Body of pancreas (tissue), 4 donors: ENCODE measurements around the gene DHX38. TPM values are rescaled to one million over a fixed set of nuclear protein-coding genes. Genes with fewer than 3 reads are reported as not detected.

Experiments used
- ATAC-seq: fragments of 150-250 bp; one replicate; pipeline ENCODE4 v1.9.1; 2016
- DNase-seq, 4 donors: peaks; one replicate each; pipeline ENCODE4 v3.0.0-alpha.2; 2019
- H3K27ac ChIP-seq, 4 donors: fragments of 200-600 bp; sonication (generic); 1 replicate in 3 of 4; 2 replicates in 1 of 4; pipeline versions ENCODE4 v1.5.1 to v1.6.1; 2016 to 2019; ENCODE audit warnings: mild to moderate bottlenecking in 1 of 4, mixed read lengths in 1 of 4, moderate library complexity in 1 of 4
- H3K27me3 ChIP-seq, 2 donors: fragments of 200-600 bp; sonication (generic); one replicate each; pipeline ENCODE4 v1.6.0; 2016; ENCODE audit warnings: mild to moderate bottlenecking in 1 of 2
- H3K36me3 ChIP-seq, 2 donors: fragments of 200-600 bp; sonication (generic); replicated peaks in 1 of 2; 2 replicates each; pipeline ENCODE4 v1.5.1; 2016; ENCODE audit warnings: low read depth in 2 of 2; ENCODE audit not compliant: insufficient read depth in 1 of 2
- H3K4me1 ChIP-seq: fragments of 200-600 bp; sonication (generic); one replicate; pipeline ENCODE4 v1.6.0; 2016
- H3K4me3 ChIP-seq, 2 donors: fragments of 200-600 bp; sonication (generic); 1 replicate in 1 of 2; 2 replicates in 1 of 2; pipeline ENCODE4 v1.5.1; 2016 to 2019
- H3K9me3 ChIP-seq, 3 donors: fragments of 200-600 bp; sonication (generic); 1 replicate in 2 of 3; 2 replicates in 1 of 3; pipeline ENCODE4 v1.5.1; 2016
- POLR2A ChIP-seq, 3 donors: fragments of 450-650 bp; IDR thresholded peaks; one replicate each; pipeline ENCODE4 v1.6.1; 2016; ENCODE audit warnings: antibody characterized with exemption in 3 of 3, mild to moderate bottlenecking in 2 of 3
- WGBS, 2 donors: methylation state at CpG; one replicate each; pipeline ENCODE4 v1.1.5; 2017; 5-methylcytosine and 5-hydroxymethylcytosine counted together
- intact Hi-C: fragments of 100-400 bp; cut with DNase I; formaldehyde crosslinking; loops from one replicate; pipeline ENCODE4 v1.15.1; 2023
- total RNA-seq, 2 donors: library from RNA; depleted of rRNA; stranded (reverse); fragments of >200 nt; gene quantifications; one replicate each; pipeline ENCODE4 v1.1.0, GENCODE V29; 2016
- TF ChIP-seq, protein P1 (sequence below), 7 experiments: fragments of 450-650 bp in 4 of 7; fragments of 200-600 bp in 3 of 7; sonication (generic) in 3 of 7; IDR thresholded peaks; one replicate each; pipeline ENCODE4 v1.5.1; 2016 to 2019; ENCODE audit warnings: antibody characterized with exemption in 7 of 7

The DHX38 gene
- total RNA-seq, 2 donors from 2014 or later, result 28.3 to 40.5 TPM

DNA sequence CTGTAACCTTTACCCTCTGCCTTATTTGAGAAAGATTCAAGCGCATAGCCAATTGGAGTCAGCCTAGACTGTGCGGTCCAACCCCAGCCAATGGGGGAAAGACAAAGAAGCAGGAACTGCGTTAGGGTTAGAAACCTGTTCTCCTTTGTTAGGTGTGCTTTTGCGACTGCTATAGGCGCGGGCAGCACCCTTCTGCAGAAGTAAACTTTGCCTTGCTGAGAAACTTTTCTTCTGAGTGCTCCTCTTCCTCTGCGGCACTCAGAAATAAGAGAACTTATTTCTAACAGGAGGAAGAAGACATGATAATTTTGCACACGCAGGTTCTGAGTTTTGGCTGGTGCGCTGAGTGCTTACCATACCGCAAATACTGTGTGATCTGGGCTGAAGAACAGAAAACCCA is 9.2 kb upstream of the DHX38 start:
- Histone ChIP-seq H3K4me1 (no peaks in the 10 kb centered on the region), H3K27ac (no peak overlapping the region), H3K27me3 (no peaks in the 10 kb centered on the region), H3K4me3 (no peak overlapping the region), H3K36me3 (peaks cover 0 to 20% of the 10 kb centered on the region in 2 donors), H3K9me3 (no peaks in the 10 kb centered on the region)
- no peak for TF ChIP-seq POLR2A (IDR thresholded peaks at IDR 0.05)
- DNase-seq, result no peak
- ATAC-seq, result no peak
- intact Hi-C loops, result no loop called here
- 96 to 97% methylated on average over 10 of the region's 10 CpGs for WGBS, 2 donors

DNA sequence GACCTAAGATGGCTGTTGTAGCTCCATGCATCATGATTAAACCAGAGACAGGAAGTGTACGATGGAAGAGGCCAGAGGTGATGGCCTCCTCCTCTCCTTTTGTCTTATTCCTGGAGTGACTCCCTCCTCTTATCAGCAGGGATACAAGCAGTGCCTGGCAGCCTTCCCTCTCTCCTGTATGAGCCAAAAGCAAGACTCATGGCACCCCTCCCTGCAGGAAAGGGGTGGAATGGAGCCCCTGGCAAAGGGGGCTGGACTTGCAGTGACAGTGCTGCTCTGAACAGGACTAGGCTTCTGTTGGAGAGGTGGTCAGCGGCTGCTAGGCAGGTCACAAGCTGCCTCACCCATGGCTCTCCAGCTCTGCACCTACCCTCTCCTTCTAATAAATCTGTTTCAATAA is 8.6 kb upstream of the DHX38 start:
- DNase-seq (no peak), ATAC-seq (no peak)
- Histone ChIP-seq H3K36me3 (peaks cover 0 to 25% of the 10 kb centered on the region in 2 donors), H3K27me3 (no peaks in the 10 kb centered on the region), H3K27ac (no peak overlapping the region), H3K4me3 (no peak overlapping the region), H3K9me3 (no peaks in the 10 kb centered on the region), H3K4me1 (no peaks in the 10 kb centered on the region)
- intact Hi-C loops, result no loop called here
- WGBS, 2 donors, result 93 to 100% methylated on average over 2 of the region's 2 CpGs
- TF ChIP-seq, protein P1, sequence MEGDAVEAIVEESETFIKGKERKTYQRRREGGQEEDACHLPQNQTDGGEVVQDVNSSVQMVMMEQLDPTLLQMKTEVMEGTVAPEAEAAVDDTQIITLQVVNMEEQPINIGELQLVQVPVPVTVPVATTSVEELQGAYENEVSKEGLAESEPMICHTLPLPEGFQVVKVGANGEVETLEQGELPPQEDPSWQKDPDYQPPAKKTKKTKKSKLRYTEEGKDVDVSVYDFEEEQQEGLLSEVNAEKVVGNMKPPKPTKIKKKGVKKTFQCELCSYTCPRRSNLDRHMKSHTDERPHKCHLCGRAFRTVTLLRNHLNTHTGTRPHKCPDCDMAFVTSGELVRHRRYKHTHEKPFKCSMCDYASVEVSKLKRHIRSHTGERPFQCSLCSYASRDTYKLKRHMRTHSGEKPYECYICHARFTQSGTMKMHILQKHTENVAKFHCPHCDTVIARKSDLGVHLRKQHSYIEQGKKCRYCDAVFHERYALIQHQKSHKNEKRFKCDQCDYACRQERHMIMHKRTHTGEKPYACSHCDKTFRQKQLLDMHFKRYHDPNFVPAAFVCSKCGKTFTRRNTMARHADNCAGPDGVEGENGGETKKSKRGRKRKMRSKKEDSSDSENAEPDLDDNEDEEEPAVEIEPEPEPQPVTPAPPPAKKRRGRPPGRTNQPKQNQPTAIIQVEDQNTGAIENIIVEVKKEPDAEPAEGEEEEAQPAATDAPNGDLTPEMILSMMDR (IDR thresholded peaks at IDR 0.05), result no peak
- TF ChIP-seq POLR2A (IDR thresholded peaks at IDR 0.05), result no peak

DNA sequence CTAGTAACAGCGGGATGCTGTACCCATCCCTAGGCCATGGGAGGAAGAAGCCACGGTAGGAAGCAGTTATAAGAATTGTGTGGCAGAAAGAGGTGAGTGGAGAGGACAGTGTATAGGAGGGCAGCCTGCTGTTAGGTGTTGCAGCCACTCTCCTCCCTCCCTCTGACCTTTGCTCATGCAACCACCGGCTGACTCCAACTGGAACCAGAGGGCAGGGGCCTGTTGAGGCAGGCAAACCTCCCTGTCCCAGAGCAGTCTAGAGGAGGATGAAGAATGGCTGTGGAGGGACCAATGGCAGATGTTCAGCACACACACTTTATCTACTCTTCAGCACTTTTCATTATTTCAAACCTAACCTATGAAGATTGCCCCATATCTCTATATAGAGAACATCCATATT is 2.4 kb upstream of the DHX38 start:
- no peaks in the 10 kb centered on the region for H3K9me3 ChIP-seq
- no peaks in the 10 kb centered on the region for H3K27me3 ChIP-seq
- intact Hi-C loops, result no loop called here
- TF ChIP-seq, protein P1 (IDR thresholded peaks at IDR 0.05), result no peak
- no peak for TF ChIP-seq POLR2A (IDR thresholded peaks at IDR 0.05)
- no peak overlapping the region for H3K27ac ChIP-seq
- DNase-seq (no peak), ATAC-seq (no peak)
- H3K36me3 ChIP-seq, result peaks cover 0 to 21% of the 10 kb centered on the region in 2 donors
- WGBS, 2 donors, result 72 to 79% methylated on average over 3 of the region's 3 CpGs
- H3K4me1 ChIP-seq, result peaks cover 32% of the 10 kb centered on the region
- no peak overlapping the region for H3K4me3 ChIP-seq

DNA sequence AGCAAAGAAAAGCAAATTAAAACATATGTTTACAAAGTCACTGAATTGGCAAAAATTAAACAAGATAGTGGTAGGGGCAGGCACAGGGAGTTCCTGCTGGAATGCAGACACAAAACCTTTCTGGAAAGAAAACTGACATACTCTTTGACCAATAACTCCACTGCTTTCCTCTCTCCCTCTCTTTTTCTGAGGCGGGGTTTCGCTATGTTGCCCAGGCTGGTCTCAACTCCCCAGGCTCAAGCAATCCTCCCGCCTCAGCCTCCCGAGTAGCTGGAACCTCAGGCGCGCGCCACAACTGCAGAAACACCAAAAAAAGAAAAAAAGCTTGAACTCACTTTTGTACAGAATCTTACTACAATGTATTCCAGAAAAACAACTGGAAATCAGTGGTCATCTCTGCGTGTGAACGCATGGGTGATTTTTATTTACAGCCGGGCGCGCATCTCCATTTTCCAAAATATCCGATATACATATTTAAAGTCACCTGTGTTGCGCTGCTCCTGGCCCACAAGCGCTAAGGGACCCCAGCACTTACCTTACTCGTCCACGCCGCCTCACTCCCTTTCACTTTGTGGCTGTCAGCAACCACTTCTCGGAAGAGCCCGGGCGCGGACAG is 707 bp upstream of the DHX38 start:
- Histone ChIP-seq H3K36me3 (peaks cover 0 to 23% of the 10 kb centered on the region in 2 donors), H3K4me1 (peaks cover 32% of the 10 kb centered on the region), H3K9me3 (no peaks in the 10 kb centered on the region), H3K27ac (peak overlapping the region; percentile 63 to 91 (median 76)), H3K27me3 (no peaks in the 10 kb centered on the region), H3K4me3 (peak overlapping the region; percentile 68 to 82)
- no peak for TF ChIP-seq POLR2A (IDR thresholded peaks at IDR 0.05)
- intact Hi-C loops, result no loop called here
- 1% methylated on average over 22 of the region's 22 CpGs for WGBS, 2 donors
- ATAC-seq, result peak; percentile 16
- DNase-seq, result peak in 1 of 4 donors; percentile 11

DNA sequence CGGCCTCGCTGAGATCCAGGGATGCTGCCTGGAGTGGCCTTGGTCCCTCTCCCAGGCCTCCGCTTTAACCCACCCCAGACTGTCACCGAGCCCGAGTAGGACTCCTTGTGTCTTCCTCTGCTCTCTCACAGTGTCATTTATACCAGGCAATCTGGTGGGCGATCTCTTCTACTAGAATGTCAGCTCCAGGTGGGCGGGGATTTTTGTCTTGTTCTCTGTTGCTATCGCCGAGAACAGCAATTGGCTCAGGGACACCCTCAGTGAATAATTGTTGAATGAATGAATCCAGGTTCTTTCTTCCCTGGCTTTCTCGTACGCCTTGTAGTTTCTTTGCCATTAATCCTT is 591 bp downstream of the DHX38 start:
- H3K27me3 ChIP-seq, result no peaks in the 10 kb centered on the region
- peak overlapping the region; percentile 63 to 91 (median 88) for H3K27ac ChIP-seq
- H3K4me3 ChIP-seq, result peak overlapping the region; percentile 52 to 68
- peaks cover 0 to 21% of the 10 kb centered on the region in 2 donors for H3K36me3 ChIP-seq
- no peak for ATAC-seq
- peaks cover 32% of the 10 kb centered on the region for H3K4me1 ChIP-seq
- TF ChIP-seq, protein P1 (IDR thresholded peaks at IDR 0.05), result no peak
- no peak for TF ChIP-seq POLR2A (IDR thresholded peaks at IDR 0.05)
- DNase-seq, result no peak
- intact Hi-C loops, result no loop called here
- H3K9me3 ChIP-seq, result no peaks in the 10 kb centered on the region
- 0 to 2% methylated on average over 11 of the region's 11 CpGs for WGBS, 2 donors

DNA sequence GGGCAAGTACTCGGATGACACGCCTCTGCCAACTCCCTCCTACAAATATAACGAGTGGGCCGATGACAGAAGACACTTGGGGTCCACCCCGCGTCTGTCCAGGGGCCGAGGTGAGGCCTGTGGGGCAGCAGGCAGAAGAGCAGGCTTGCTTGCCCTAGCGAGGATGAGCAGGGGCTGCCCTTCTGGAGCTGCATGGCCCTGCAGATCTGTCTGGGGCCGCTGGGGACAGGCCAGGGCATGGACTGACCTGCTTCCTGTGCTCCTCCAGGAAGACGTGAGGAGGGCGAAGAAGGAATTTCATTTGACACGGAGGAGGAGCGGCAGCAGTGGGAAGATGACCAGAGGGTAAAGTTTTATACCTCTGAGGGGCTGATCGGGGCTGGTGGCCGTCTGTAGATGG is 5.3 kb downstream of the DHX38 start:
- intact Hi-C loops, result no loop called here

More for the DNA sequence above, 5.3 kb downstream of the DHX38 start:
- ATAC-seq (no peak), DNase-seq (no peak)
- no peaks in the 10 kb centered on the region for H3K27me3 ChIP-seq
- no peak overlapping the region for H3K27ac ChIP-seq
- no peaks in the 10 kb centered on the region for H3K9me3 ChIP-seq
- WGBS, 2 donors, result 77 to 83% methylated on average over 14 to 15 of the region's 15 CpGs
- peaks cover 22 to 46% of the 10 kb centered on the region in 2 donors for H3K36me3 ChIP-seq
- H3K4me1 ChIP-seq, result peaks cover 31% of the 10 kb centered on the region
- H3K4me3 ChIP-seq, result no peak overlapping the region
- TF ChIP-seq, protein P1 (IDR thresholded peaks at IDR 0.05), result no peak
- TF ChIP-seq POLR2A (IDR thresholded peaks at IDR 0.05), result no peak
